ENCODE measurements around the gene NBPF6. TPM values are rescaled to one million over a fixed set of nuclear protein-coding genes. Genes with fewer than 3 reads are reported as not detected.

Gene NBPF6
- total RNA-seq, 1 donor from 2014 or later, result not detected

DNA sequence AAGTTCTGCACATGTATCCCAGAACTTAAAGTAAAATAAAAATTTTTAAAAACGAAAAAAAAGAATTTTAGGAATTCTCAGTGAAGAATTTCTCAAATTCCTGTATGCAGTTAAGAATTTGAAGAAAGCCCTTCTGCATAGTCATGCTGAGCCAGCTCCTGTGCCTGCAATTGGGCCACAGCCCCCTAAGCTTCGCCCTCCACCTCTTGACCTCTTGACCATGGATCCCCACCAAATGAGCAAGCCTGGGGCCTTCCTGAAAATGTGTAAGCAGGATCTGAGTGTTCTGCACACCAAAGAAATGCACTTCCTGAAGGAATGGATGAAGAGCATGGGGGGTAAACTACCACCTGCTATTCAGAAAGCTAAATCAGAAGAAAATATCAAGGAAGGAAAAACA is 52.0 kb downstream of the NBPF6 start:
- DNase-seq, result no peak
- H3K27ac Mint-ChIP-seq (ENCODE audit: unreplicated experiment), result no peak overlapping the region
- H3K9me3 Mint-ChIP-seq (ENCODE audit: unreplicated experiment), result no peaks in the 10 kb centered on the region
- no peaks in the 10 kb centered on the region for H3K36me3 Mint-ChIP-seq (ENCODE audit: unreplicated experiment)
- H3K27me3 Mint-ChIP-seq (ENCODE audit: unreplicated experiment), result no peaks in the 10 kb centered on the region
- H3K4me3 Mint-ChIP-seq (ENCODE audit: unreplicated experiment), result no peak overlapping the region
- H3K4me1 Mint-ChIP-seq (ENCODE audit: low read depth, unreplicated experiment), result no peaks in the 10 kb centered on the region
- TF ChIP-seq, protein P1, sequence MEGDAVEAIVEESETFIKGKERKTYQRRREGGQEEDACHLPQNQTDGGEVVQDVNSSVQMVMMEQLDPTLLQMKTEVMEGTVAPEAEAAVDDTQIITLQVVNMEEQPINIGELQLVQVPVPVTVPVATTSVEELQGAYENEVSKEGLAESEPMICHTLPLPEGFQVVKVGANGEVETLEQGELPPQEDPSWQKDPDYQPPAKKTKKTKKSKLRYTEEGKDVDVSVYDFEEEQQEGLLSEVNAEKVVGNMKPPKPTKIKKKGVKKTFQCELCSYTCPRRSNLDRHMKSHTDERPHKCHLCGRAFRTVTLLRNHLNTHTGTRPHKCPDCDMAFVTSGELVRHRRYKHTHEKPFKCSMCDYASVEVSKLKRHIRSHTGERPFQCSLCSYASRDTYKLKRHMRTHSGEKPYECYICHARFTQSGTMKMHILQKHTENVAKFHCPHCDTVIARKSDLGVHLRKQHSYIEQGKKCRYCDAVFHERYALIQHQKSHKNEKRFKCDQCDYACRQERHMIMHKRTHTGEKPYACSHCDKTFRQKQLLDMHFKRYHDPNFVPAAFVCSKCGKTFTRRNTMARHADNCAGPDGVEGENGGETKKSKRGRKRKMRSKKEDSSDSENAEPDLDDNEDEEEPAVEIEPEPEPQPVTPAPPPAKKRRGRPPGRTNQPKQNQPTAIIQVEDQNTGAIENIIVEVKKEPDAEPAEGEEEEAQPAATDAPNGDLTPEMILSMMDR (IDR thresholded peaks at IDR 0.05; ENCODE audit: partially characterized antibody, unreplicated experiment), result no peak

DNA sequence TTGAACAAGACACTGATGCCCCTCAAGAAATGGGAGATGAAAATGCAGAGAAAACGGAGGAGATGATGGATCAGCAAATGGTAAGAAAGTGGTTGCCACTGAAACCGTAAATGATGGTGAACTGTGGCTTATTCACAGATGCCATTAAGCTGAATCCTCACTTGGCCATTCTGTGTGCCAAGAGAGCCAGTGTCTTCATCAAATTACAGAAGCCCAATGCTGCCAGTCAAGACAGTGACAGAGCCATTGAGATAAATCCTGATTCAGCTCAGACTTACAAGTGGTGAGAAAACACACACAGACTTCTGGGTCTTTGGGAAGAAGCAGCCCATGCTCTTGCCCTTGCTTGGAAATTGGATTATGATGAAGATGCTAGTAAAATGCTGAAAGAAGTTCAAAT is 52.5 kb downstream of the NBPF6 start:
- Mint-ChIP-seq H3K9me3 (ENCODE audit: unreplicated experiment) (no peaks in the 10 kb centered on the region), H3K27me3 (ENCODE audit: unreplicated experiment) (no peaks in the 10 kb centered on the region), H3K4me3 (ENCODE audit: unreplicated experiment) (no peak overlapping the region), H3K36me3 (ENCODE audit: unreplicated experiment) (no peaks in the 10 kb centered on the region), H3K27ac (ENCODE audit: unreplicated experiment) (no peak overlapping the region), H3K4me1 (ENCODE audit: low read depth, unreplicated experiment) (no peaks in the 10 kb centered on the region)
- DNase-seq, result no peak
- TF ChIP-seq, protein P1 (IDR thresholded peaks at IDR 0.05; ENCODE audit: partially characterized antibody, unreplicated experiment), result no peak

DNA sequence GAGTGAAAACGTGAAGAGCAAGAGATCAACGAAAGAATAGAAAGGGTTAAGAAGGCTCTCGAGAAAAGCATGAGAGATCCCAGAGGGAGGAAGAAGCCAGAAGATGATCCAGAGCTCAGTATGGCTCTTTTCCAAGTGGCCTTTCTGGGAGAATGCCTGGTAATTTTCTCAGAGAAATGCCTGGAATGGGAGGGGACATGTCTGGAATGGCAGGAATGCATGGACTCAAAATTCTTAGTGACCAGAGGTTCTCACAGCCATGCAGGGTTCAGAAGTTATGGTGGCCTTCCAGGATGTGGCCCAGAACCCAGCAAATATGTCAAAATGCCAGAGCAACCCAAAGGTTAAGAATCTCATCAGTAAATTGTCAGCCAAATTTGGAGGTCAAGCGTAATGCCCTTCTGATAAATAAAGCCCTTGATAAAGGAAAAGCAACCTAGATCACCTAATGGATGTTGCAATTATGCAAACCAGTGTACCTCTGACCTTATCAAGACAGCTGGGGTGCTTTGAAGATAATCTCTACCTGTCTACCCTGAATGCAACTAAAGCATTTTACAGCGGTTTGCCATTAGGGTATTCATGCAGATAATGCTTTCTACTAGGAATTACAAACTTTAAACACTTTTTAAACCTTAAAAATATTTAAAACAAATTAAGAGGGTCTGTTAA is 53.1 kb downstream of the NBPF6 start:
- no peaks in the 10 kb centered on the region for H3K4me1 Mint-ChIP-seq (ENCODE audit: low read depth, unreplicated experiment)
- H3K4me3 Mint-ChIP-seq (ENCODE audit: unreplicated experiment), result no peak overlapping the region
- H3K27me3 Mint-ChIP-seq (ENCODE audit: unreplicated experiment), result no peaks in the 10 kb centered on the region
- no peak overlapping the region for H3K27ac Mint-ChIP-seq (ENCODE audit: unreplicated experiment)
- no peaks in the 10 kb centered on the region for H3K9me3 Mint-ChIP-seq (ENCODE audit: unreplicated experiment)
- no peaks in the 10 kb centered on the region for H3K36me3 Mint-ChIP-seq (ENCODE audit: unreplicated experiment)
- no peak for DNase-seq
- TF ChIP-seq, protein P1 (IDR thresholded peaks at IDR 0.05; ENCODE audit: partially characterized antibody, unreplicated experiment), result no peak

DNA sequence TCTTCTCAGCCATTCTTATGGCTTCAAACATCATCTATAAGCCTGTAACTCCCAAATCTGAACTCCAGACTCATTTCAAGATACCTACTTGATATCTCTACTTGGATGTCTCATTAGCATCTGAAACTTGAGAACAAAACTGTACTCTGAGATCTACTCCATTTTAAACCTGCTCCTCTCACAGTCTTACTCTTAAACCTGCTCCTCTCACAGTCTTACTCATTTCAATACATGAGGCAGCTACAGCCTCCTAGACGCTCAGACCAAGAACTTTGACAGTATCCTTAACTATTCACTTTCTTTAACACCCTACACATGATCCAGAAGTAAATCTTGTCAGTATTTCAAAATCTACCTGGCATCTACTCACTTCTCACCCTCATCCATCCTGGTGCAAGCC is 54.3 kb downstream of the NBPF6 start:
- H3K27me3 Mint-ChIP-seq (ENCODE audit: unreplicated experiment), result no peaks in the 10 kb centered on the region
- DNase-seq, result no peak
- H3K4me1 Mint-ChIP-seq (ENCODE audit: low read depth, unreplicated experiment), result no peaks in the 10 kb centered on the region
- no peak overlapping the region for H3K27ac Mint-ChIP-seq (ENCODE audit: unreplicated experiment)
- no peaks in the 10 kb centered on the region for H3K36me3 Mint-ChIP-seq (ENCODE audit: unreplicated experiment)
- no peaks in the 10 kb centered on the region for H3K9me3 Mint-ChIP-seq (ENCODE audit: unreplicated experiment)
- no peak overlapping the region for H3K4me3 Mint-ChIP-seq (ENCODE audit: unreplicated experiment)
- TF ChIP-seq, protein P1 (IDR thresholded peaks at IDR 0.05; ENCODE audit: partially characterized antibody, unreplicated experiment), result no peak

DNA sequence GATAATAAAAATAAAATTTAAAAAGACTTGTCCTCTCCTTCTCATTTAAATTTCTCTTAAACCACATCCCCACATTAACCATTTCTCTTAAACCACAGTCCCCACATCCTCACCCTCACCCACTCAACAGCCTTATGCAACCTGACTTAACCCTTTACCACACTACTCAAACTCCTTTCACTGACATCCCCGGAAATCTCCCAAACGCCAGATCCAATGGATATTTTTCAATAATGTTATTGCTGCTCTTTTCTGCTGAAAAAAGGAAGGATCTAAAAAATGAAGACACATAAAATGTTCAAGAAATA is 55.6 kb downstream of the NBPF6 start:
- Mint-ChIP-seq H3K9me3 (ENCODE audit: unreplicated experiment) (no peaks in the 10 kb centered on the region), H3K4me1 (ENCODE audit: low read depth, unreplicated experiment) (no peaks in the 10 kb centered on the region), H3K4me3 (ENCODE audit: unreplicated experiment) (no peak overlapping the region), H3K36me3 (ENCODE audit: unreplicated experiment) (no peaks in the 10 kb centered on the region), H3K27ac (ENCODE audit: unreplicated experiment) (no peak overlapping the region), H3K27me3 (ENCODE audit: unreplicated experiment) (no peaks in the 10 kb centered on the region)
- TF ChIP-seq, protein P1 (IDR thresholded peaks at IDR 0.05; ENCODE audit: partially characterized antibody, unreplicated experiment), result no peak
- DNase-seq, result no peak
